Esophagus (tissue), 2 donors: ENCODE data around the gene IKBKG. TPM values are rescaled to one million over a fixed set of nuclear protein-coding genes. Genes with fewer than 3 reads are reported as not detected.
"Not testable (repeated sequence)": the region's sequence is repeated elsewhere in the genome, so short reads cannot be mapped to it uniquely, and the experiment has no call there.

Source experiments
- H3K27ac ChIP-seq, 2 donors: one replicate each; pipeline ENCODE4 v1.5.1; 2013; ENCODE audit warnings: low read depth in 2 of 2, mild to moderate bottlenecking in 2 of 2, inconsistent platforms in 1 of 2, low read length in 1 of 2, moderate library complexity in 1 of 2
- H3K27me3 ChIP-seq, 2 donors: one replicate each; pipeline ENCODE4 v1.6.1; 2013; ENCODE audit warnings: low read length in 2 of 2, control low read depth in 1 of 2, mild to moderate bottlenecking in 1 of 2; ENCODE audit not compliant: insufficient read depth in 2 of 2, control insufficient read depth in 1 of 2
- H3K36me3 ChIP-seq, 2 donors: one replicate each; pipeline ENCODE4 v1.6.1; 2013; ENCODE audit warnings: low read length in 1 of 2; ENCODE audit not compliant: control insufficient read depth in 2 of 2, insufficient read depth in 2 of 2
- H3K4me1 ChIP-seq, 2 donors: one replicate each; pipeline ENCODE4 v1.6.1; 2013; ENCODE audit warnings: low read length in 1 of 2; ENCODE audit not compliant: control insufficient read depth in 2 of 2, insufficient read depth in 2 of 2
- H3K4me3 ChIP-seq, 2 donors: one replicate each; pipeline ENCODE4 v1.5.1; 2013; ENCODE audit warnings: low read length in 2 of 2, mild to moderate bottlenecking in 2 of 2, low read depth in 1 of 2, moderate library complexity in 1 of 2
- H3K9me3 ChIP-seq, 2 donors: one replicate each; pipeline ENCODE4 v1.6.1; 2013; ENCODE audit warnings: mild to moderate bottlenecking in 2 of 2, low read depth in 1 of 2, low read length in 1 of 2, moderate library complexity in 1 of 2; ENCODE audit not compliant: control insufficient read depth in 2 of 2, insufficient read depth in 1 of 2
- WGBS, 2 donors: extraction: QIAGEN DNeasy Blood & Tissue Kit; methylation state at CpG; one replicate each; pipeline ENCODE4 v1.1.7; 2013; 5-methylcytosine and 5-hydroxymethylcytosine counted together
- polyA plus RNA-seq, 2 donors: library from polyadenylated mRNA; stranded (reverse); fragments of 200-250 nt; gene quantifications; one replicate each; pipeline ENCODE4 v1.2.3, GENCODE V29; 2013
- donor health status: healthy with polysubstance abuse.
- donor health status: Bipolar disorder and iron deficiency.

The IKBKG gene
- polyA plus RNA-seq, 2 donors: 16.2 to 19.7 TPM

- WGBS, 2 donors: 23 to 58% methylated on average over 1 of the region's 1 CpG
- H3K4me1 ChIP-seq: peaks cover 0 to 2% of the 10 kb centered on the region in 2 donors
- H3K27me3 ChIP-seq: no peaks in the 10 kb centered on the region
- no peak overlapping the region for H3K4me3 ChIP-seq
- H3K27ac ChIP-seq: no peak overlapping the region
- peaks cover 0 to 4% of the 10 kb centered on the region in 2 donors for H3K9me3 ChIP-seq
- H3K36me3 ChIP-seq: peaks cover 0 to 15% of the 10 kb centered on the region in 2 donors
These were observed 2.3 kb downstream of the IKBKG start for GRCh38 chrX:154549766-154550165.

- not testable (repeated sequence) for H3K27ac ChIP-seq, H3K27me3 ChIP-seq, H3K9me3 ChIP-seq, H3K4me3 ChIP-seq, H3K4me1 ChIP-seq
- H3K36me3 ChIP-seq: peaks cover 0 to 17% of the 10 kb centered on the region in 2 donors
- WGBS, 2 donors: 86 to 91% methylated on average over 8 to 11 of the region's 18 CpGs
These were observed 4.8 kb downstream of the IKBKG start for GRCh38 chrX:154552112-154552806.

GRCh38 chrX:154558060-154558690 lies 10.8 kb downstream of the IKBKG start:
- not testable (repeated sequence) for H3K27ac ChIP-seq, H3K27me3 ChIP-seq, H3K9me3 ChIP-seq, H3K36me3 ChIP-seq, H3K4me3 ChIP-seq, H3K4me1 ChIP-seq
- 85 to 89% methylated on average over 4 to 5 of the region's 24 CpGs for WGBS, 2 donors

- not testable (repeated sequence) for H3K4me1 ChIP-seq, H3K27me3 ChIP-seq
- WGBS, 2 donors: 93 to 94% methylated on average over 3 to 10 of the region's 21 CpGs
These were observed 11.5 kb downstream of the IKBKG start for GRCh38 chrX:154558896-154559295.

GRCh38 chrX:154560326-154560725 lies 12.9 kb downstream of the IKBKG start:
- not testable (repeated sequence) for H3K9me3 ChIP-seq, H3K4me1 ChIP-seq, H3K27me3 ChIP-seq, H3K4me3 ChIP-seq, H3K36me3 ChIP-seq, H3K27ac ChIP-seq
- 70 to 77% methylated on average over 8 to 14 of the region's 31 CpGs for WGBS, 2 donors

More at GRCh38 chrX:154558896-154559295, 11.5 kb downstream of the IKBKG start:
- H3K36me3 ChIP-seq, H3K4me3 ChIP-seq, H3K27ac ChIP-seq, H3K9me3 ChIP-seq: not testable (repeated sequence)

GRCh38 chrX:154562295-154562694 lies 14.9 kb downstream of the IKBKG start:
- not testable (repeated sequence) for H3K4me3 ChIP-seq, H3K36me3 ChIP-seq, H3K27me3 ChIP-seq, H3K4me1 ChIP-seq, H3K9me3 ChIP-seq, H3K27ac ChIP-seq
- WGBS, 2 donors: no CpG with 5 or more reads among the region's 10 CpGs

- not testable (repeated sequence) for H3K9me3 ChIP-seq, H3K4me3 ChIP-seq, H3K27me3 ChIP-seq, H3K4me1 ChIP-seq, H3K27ac ChIP-seq, H3K36me3 ChIP-seq
- WGBS, 2 donors: no CpG with 5 or more reads among the region's 11 CpGs
These were observed 22.9 kb downstream of the IKBKG start for GRCh38 chrX:154570361-154570760.

GRCh38 chrX:154573061-154573460 lies 25.6 kb downstream of the IKBKG start:
- H3K4me3 ChIP-seq, H3K27me3 ChIP-seq, H3K9me3 ChIP-seq, H3K36me3 ChIP-seq, H3K27ac ChIP-seq, H3K4me1 ChIP-seq: not testable (repeated sequence)
- WGBS, 2 donors: no CpG with 5 or more reads among the region's 10 CpGs

- WGBS, 2 donors: no CpG with 5 or more reads among the region's 5 CpGs
- H3K4me1 ChIP-seq, H3K27me3 ChIP-seq, H3K9me3 ChIP-seq, H3K27ac ChIP-seq, H3K4me3 ChIP-seq, H3K36me3 ChIP-seq: not testable (repeated sequence)
These were observed 27.7 kb downstream of the IKBKG start for GRCh38 chrX:154575076-154575475.

- no CpG with 5 or more reads among the region's 8 CpGs for WGBS, 2 donors
- not testable (repeated sequence) for H3K4me3 ChIP-seq, H3K4me1 ChIP-seq, H3K9me3 ChIP-seq, H3K27ac ChIP-seq, H3K36me3 ChIP-seq, H3K27me3 ChIP-seq
These were observed 35.6 kb downstream of the IKBKG start for GRCh38 chrX:154582994-154583393.
